Ishikawa (cell line): ENCODE results near the gene RAD9A.

Experiments used
- EP300 ChIP-seq: IDR thresholded peaks from 2 replicates; pipeline ENCODE4 v1.6.1; 2012; ENCODE audit warnings: borderline replicate concordance
- NFIC ChIP-seq: IDR thresholded peaks from 2 replicates; pipeline ENCODE4 v1.6.1; 2012
- RAD21 ChIP-seq: IDR thresholded peaks from 2 replicates; pipeline ENCODE4 v1.6.1; 2012; ENCODE audit warnings: low read depth
- ZBTB7A ChIP-seq: IDR thresholded peaks from 2 replicates; pipeline ENCODE4 v1.6.1; 2012; ENCODE audit warnings: low read depth

GRCh38 chr11:67387518-67387917 is 4.3 kb upstream of the RAD9A start:
- no peak for TF ChIP-seq NFIC
- no peak for TF ChIP-seq EP300
- TF ChIP-seq RAD21, result no peak
- TF ChIP-seq ZBTB7A, result no peak
